GM12878 (cell line): Measurements from ENCODE around the gene CACNA1A.

Experiments used
- CHD2 ChIP-seq: IDR thresholded peaks from 2 replicates; pipeline ENCODE4 v1.6.1; 2011; ENCODE audit warnings: low read depth, low read length, improper control_type of control experiment, borderline replicate concordance
- FOS ChIP-seq: IDR thresholded peaks from 3 replicates; pipeline ENCODE4 v1.6.1; 2011; ENCODE audit warnings: borderline replicate concordance; ENCODE audit not compliant: insufficient read length; ENCODE audit errors: extremely low read depth
- HDAC2 ChIP-seq: fragments of 200-600 bp; sonication (generic); IDR thresholded peaks from 2 replicates; pipeline ENCODE4 v1.6.1; 2017
- HDGF ChIP-seq: fragments of 450-650 bp; IDR thresholded peaks from 2 replicates; pipeline ENCODE4 v1.6.1; 2016; ENCODE audit warnings: antibody characterized with exemption
- JUND ChIP-seq: IDR thresholded peaks from 2 replicates; pipeline ENCODE4 v1.6.1; 2012; ENCODE audit warnings: low read depth, mild to moderate bottlenecking, low read length, improper control_type of control experiment, moderate library complexity
- RBBP5 ChIP-seq: fragments of 200-600 bp; sonication (generic); conservative IDR thresholded peaks from 2 replicates; pipeline ENCODE4 v1.6.1; 2016

- TF ChIP-seq RBBP5 (no peak), FOS (no peak), CHD2 (no peak), JUND (no peak), HDAC2 (no peak), HDGF (no peak)
Measured at GRCh38 chr19:13270514-13271105, 235.7 kb downstream of the CACNA1A start.
